GM12878 (cell line): Measurements from ENCODE around the gene CEP295NL. TPM values are rescaled to one million over a fixed set of nuclear protein-coding genes. Genes with fewer than 3 reads are reported as not detected.

Experiments used
- ATAC-seq: fragments of 200-7000 bp; cut with Tn5 transposase; 3 replicates; pipeline ENCODE4 v1.9.1; 2020; ENCODE audit warnings: mild to moderate bottlenecking, moderate library complexity
- BruUV-seq: library from RNA; stranded (reverse); fragments of 400-500 nt; replicated peaks from 2 replicates; lab custom pipeline; 2021; lab: Mats Ljungman, UMichigan
- CTCF ChIA-PET: fragments of 300-600 bp; sonication (Branson Sonifier 250); formaldehyde crosslinking; extraction: SDS; loops from one replicate; lab custom pipeline; 2021; ENCODE audit warnings: inconsistent platforms; lab: Yijun Ruan, JAX
- POLR2A ChIA-PET: fragments of 350-600 bp; formaldehyde crosslinking; extraction: SDS; loops from one replicate; lab custom pipeline; 2021; ENCODE audit warnings: inconsistent platforms; lab: Charles Lee
- RAD21 ChIA-PET: fragments of 300-600 bp; sonication (Branson Sonifier 250); formaldehyde crosslinking; loops from one replicate; lab custom pipeline; 2023; ENCODE audit warnings: antibody characterized with exemption; ENCODE audit not compliant: unreplicated experiment; lab: Charles Lee
- SMC1A ChIA-PET: fragments of 300-600 bp; sonication (Branson Sonifier 250); formaldehyde crosslinking; loops from one replicate; lab custom pipeline; 2023; ENCODE audit not compliant: unreplicated experiment, uncharacterized antibody; lab: Charles Lee
- DNase-seq: peaks from one replicate; pipeline ENCODE4 v3.0.0-alpha.2; 2011; ENCODE audit warnings: low read depth, low spot score
- FAIRE-seq: peaks from 3 replicates; lab custom pipeline; 2011; peaks lifted over from hg19 to GRCh38; lab: Jason Lieb, UNC
- H2AFZ ChIP-seq: 2 replicates; pipeline ENCODE4 v1.6.0; 2011; ENCODE audit warnings: low read depth, low read length, control low read depth; ENCODE audit not compliant: control insufficient read depth
- H3K27ac ChIP-seq: 2 replicates; pipeline ENCODE4 v1.5.1; 2011; ENCODE audit warnings: control low read depth; ENCODE audit not compliant: control insufficient read depth, insufficient read depth
- H3K27me3 ChIP-seq, 2 experiments: replicated peaks in 1 of 2; 2 replicates each; pipeline versions ENCODE4 v1.6.0 to v1.6.1; 2011; ENCODE audit warnings: low read length in 1 of 2; ENCODE audit not compliant: control insufficient read depth in 2 of 2, insufficient read depth in 2 of 2
- H3K36me3 ChIP-seq, 2 experiments: 2 replicates each; pipeline ENCODE4 v1.5.1; 2011; ENCODE audit warnings: low read length in 1 of 2; ENCODE audit not compliant: control insufficient read depth in 2 of 2, insufficient read depth in 2 of 2
- H3K4me1 ChIP-seq: 2 replicates; pipeline ENCODE4 v1.6.1; 2011; ENCODE audit warnings: mild to moderate bottlenecking, low read length, moderate library complexity, mixed read lengths; ENCODE audit not compliant: control insufficient read depth, insufficient read depth
- H3K4me2 ChIP-seq: 2 replicates; pipeline ENCODE4 v1.6.0; 2011; ENCODE audit warnings: control low read depth; ENCODE audit not compliant: control insufficient read depth, insufficient read depth
- H3K4me3 ChIP-seq: fragments of 200-600 bp; sonication (generic); 2 replicates; pipeline ENCODE4 v1.5.1; 2016
- H3K79me2 ChIP-seq: 2 replicates; pipeline ENCODE4 v1.6.0; 2011; ENCODE audit warnings: low read length; ENCODE audit not compliant: control insufficient read depth, insufficient read depth
- H3K9ac ChIP-seq: 2 replicates; pipeline ENCODE4 v1.8.0; 2011; ENCODE audit warnings: low read length, control low read depth, mixed read lengths; ENCODE audit not compliant: control insufficient read depth, insufficient read depth
- H3K9me3 ChIP-seq: replicated peaks from 3 replicates; pipeline ENCODE4 v1.5.1; 2011; ENCODE audit warnings: mild to moderate bottlenecking, low read length; ENCODE audit not compliant: control insufficient read depth, insufficient read depth
- H4K20me1 ChIP-seq: 2 replicates; pipeline ENCODE4 v1.6.0; 2011; ENCODE audit not compliant: control insufficient read depth, insufficient read depth
- BCL3 ChIP-seq: IDR thresholded peaks from 2 replicates; pipeline ENCODE4 v1.6.1; 2011; ENCODE audit warnings: borderline replicate concordance, low read depth, mild to moderate bottlenecking, moderate library complexity, low read length; ENCODE audit not compliant: insufficient read depth, poor library complexity, severe bottlenecking
- CHD1 ChIP-seq: IDR thresholded peaks from 2 replicates; pipeline ENCODE4 v1.6.1; 2012; ENCODE audit warnings: low read depth, low read length, improper control_type of control experiment
- KDM1A ChIP-seq: fragments of 200-600 bp; sonication (generic); IDR thresholded peaks from 2 replicates; pipeline ENCODE4 v1.6.1; 2016; ENCODE audit warnings: borderline replicate concordance
- PBX3 ChIP-seq: IDR thresholded peaks from 2 replicates; pipeline ENCODE4 v1.6.1; 2011; ENCODE audit warnings: mild to moderate bottlenecking, low read depth, low read length, moderate library complexity; ENCODE audit not compliant: insufficient replicate concordance
- SPI1 ChIP-seq: IDR thresholded peaks from 2 replicates; pipeline ENCODE4 v1.6.1; 2011; ENCODE audit warnings: low read depth, mild to moderate bottlenecking, low read length, moderate library complexity, borderline replicate concordance; ENCODE audit not compliant: insufficient read depth
- ZZZ3 ChIP-seq: IDR thresholded peaks from 2 replicates; pipeline ENCODE4 v1.6.1; 2011; ENCODE audit warnings: low read depth; ENCODE audit not compliant: control insufficient read depth, insufficient read length
- WGBS: methylation state at CpG from one replicate; pipeline ENCODE4 v1.1.6; 2016; ENCODE audit warnings: low lambda C conversion rate; ENCODE audit not compliant: insufficient replicate concordance, insufficient coverage; ENCODE audit errors: missing lambda C conversion rate; 5-methylcytosine and 5-hydroxymethylcytosine counted together
- in situ Hi-C: fragments of 300-500 bp; cut with MboI; formaldehyde crosslinking; loops from 9 replicates; pipeline ENCODE4 v1.14.3; 2018; ENCODE audit warnings: mixed read lengths
- intact Hi-C: fragments of 100-400 bp; cut with micrococcal nuclease; formaldehyde crosslinking; loops from one replicate; pipeline ENCODE4 v1.14.2; 2022; ENCODE audit not compliant: unreplicated experiment
- polyA plus RNA-seq, 11 experiments: library from polyadenylated mRNA; depleted of rRNA in 4 of 11; unstranded in 6 of 11; stranded (reverse) in 5 of 11; fragments of >200 nt; fragmentation: Nextera tagmentation in 4 of 11; fragmentation: Illumina TruSeq in 1 of 11; extraction: Ambion mirVana in 4 of 11; extraction: Trizol in 1 of 11; gene quantifications; 1 replicate in 1 of 11; 2 replicates in 10 of 11; pipeline versions ENCODE4 v1.2.1 to v1.2.3, GENCODE V29; 2011 to 2016; ENCODE audit warnings: inconsistent platforms in 2 of 11, missing spikeins in 2 of 11, low read depth in 1 of 11
- total RNA-seq, 4 experiments: library from RNA; depleted of rRNA in 3 of 4; stranded (reverse); fragments of >200 nt in 3 of 4; fragmentation: Illumina TruSeq in 1 of 4; extraction: Trizol in 1 of 4; gene quantifications; 2 replicates each; pipeline versions ENCODE4 v1.2.1 to v1.2.3, GENCODE V29; 2013 to 2021

The CEP295NL gene
- total and polyA plus RNA-seq, 10 of the 15 experiments (the other 5 are each of a cell fraction or from before 2014, with no cell fraction given) = not detected

GRCh38 chr17:78920528-78920927 is 17.5 kb upstream of the CEP295NL start (continued):
- no peak for TF ChIP-seq PBX3
- TF ChIP-seq KDM1A = no peak
- TF ChIP-seq SPI1 = no peak
- TF ChIP-seq BCL3 = no peak

- no peak for TF ChIP-seq ZZZ3
- no peak for TF ChIP-seq CHD1
- ChIA-PET CTCF (no interaction called here), RAD21 (no interaction called here), SMC1A (no interaction called here), POLR2A (no interaction called here)
- Histone ChIP-seq H2AFZ (no peak overlapping the region), H3K9ac (no peak overlapping the region), H3K4me2 (no peak overlapping the region), H3K9me3 (no peaks in the 10 kb centered on the region), H3K4me1 (peaks cover 2% of the 10 kb centered on the region; the same call in 1 of the 2 replicates), H4K20me1 (no peaks in the 10 kb centered on the region), H3K27ac (no peak overlapping the region), H3K4me3 (no peak overlapping the region), H3K79me2 (no peaks in the 10 kb centered on the region), H3K27me3 (peaks cover 2 to 4% of the 10 kb centered on the region in 2 experiments; a peak in 3 of 4 replicates), H3K36me3 (no peaks in the 10 kb centered on the region)
- intact Hi-C loops = no loop called here
- no TSS peak for BruUV-seq
- no peak for FAIRE-seq
- in situ Hi-C loops = no loop called here
- no peak for DNase-seq
- ATAC-seq = no peak
- WGBS = 45% methylated on average over 20 of the region's 20 CpGs
Observed at GRCh38 chr17:78919861-78920450, 17.0 kb upstream of the CEP295NL start.
